Choroid plexus epithelial cell (primary cell): ENCODE results near the gene GRAMD1A.

Source experiments
- DNase-seq: peaks from one replicate; pipeline ENCODE4 v3.0.0-alpha.2; 2010; ENCODE audit warnings: low read depth
- H3K4me3 ChIP-seq: 2 replicates; pipeline ENCODE4 v1.5.1; 2011; ENCODE audit warnings: low read depth, mild to moderate bottlenecking, control low read depth, low read length, moderate library complexity
- TF ChIP-seq, protein P1 (sequence below): conservative IDR thresholded peaks from 2 replicates; pipeline ENCODE4 v1.5.1; 2011; ENCODE audit warnings: low read depth, mild to moderate bottlenecking, control low read depth, inconsistent platforms, low read length, moderate library complexity

GRAMD1A gene

DNA sequence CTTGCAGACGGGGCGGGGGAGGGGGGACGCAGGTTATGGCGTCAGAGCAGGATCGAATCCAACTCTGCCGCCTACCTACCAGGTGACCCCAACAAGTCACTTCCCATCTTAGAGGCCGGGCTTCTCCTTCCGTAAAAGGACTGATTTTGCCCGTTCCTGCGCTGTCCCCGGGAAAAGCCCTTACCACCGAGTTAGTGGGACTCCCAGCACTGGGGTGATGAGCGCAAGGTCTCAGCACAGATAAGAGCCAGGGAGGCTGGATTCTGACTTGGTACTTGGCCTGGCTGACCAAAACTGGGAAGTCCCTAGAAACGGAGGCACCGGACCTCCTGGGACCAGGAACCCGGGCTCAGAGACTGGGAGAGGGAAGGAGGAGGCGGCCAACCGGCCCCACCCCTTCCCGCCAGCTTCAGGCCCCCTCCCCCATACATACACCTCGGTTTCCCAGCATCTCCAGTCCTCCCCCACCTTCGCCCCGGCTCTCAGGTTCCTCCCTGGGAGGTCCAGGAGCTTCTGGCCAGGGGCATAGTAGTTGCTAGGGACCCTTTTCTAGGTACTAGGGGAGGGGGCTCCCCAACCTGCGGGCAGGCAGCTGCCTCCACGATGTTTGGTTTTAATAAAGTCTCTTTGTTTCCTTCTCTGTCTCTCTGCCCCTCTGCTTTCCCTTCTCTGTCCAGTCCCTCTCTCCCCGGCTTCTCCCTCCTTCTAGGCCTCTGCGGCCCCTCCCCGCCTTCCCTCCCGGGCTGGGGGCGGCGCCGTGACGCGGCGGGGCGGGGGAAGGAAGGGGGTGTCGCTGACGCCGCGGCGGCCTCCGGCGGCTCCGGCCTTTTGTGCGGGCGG is at the start of gene GRAMD1A:
Gene GRAMD1A (plus strand): TSS at position 826 of the 840 bp plus-strand sequence. CDS start 156 bp downstream, outside the sequence.
- peak; percentile 90 for DNase-seq
- TF ChIP-seq, protein P1, sequence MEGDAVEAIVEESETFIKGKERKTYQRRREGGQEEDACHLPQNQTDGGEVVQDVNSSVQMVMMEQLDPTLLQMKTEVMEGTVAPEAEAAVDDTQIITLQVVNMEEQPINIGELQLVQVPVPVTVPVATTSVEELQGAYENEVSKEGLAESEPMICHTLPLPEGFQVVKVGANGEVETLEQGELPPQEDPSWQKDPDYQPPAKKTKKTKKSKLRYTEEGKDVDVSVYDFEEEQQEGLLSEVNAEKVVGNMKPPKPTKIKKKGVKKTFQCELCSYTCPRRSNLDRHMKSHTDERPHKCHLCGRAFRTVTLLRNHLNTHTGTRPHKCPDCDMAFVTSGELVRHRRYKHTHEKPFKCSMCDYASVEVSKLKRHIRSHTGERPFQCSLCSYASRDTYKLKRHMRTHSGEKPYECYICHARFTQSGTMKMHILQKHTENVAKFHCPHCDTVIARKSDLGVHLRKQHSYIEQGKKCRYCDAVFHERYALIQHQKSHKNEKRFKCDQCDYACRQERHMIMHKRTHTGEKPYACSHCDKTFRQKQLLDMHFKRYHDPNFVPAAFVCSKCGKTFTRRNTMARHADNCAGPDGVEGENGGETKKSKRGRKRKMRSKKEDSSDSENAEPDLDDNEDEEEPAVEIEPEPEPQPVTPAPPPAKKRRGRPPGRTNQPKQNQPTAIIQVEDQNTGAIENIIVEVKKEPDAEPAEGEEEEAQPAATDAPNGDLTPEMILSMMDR, result no peak
- H3K4me3 ChIP-seq, result peak within 1 kb of the TSS; percentile 77

DNA sequence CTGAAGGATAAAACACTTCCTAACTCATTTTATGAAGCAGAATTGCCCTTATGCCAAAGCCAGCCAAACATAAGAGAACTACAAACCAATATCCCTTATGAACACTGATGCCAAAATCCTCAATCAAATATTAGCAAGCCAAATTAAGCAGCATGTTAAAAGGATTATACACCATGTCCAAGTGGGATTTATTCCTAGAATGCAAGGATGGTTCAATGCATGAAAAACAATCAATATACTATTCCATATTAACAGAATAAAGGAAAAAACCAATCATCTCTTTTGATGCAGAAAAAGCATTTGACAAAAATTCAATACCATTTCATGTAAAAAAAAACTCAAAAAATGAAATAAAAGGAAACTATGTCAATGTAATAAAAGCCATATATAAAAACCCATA is 47.0 kb upstream of the GRAMD1A start:
- TF ChIP-seq, protein P1, result no peak
- no peak for DNase-seq
- no peak overlapping the region for H3K4me3 ChIP-seq

DNA sequence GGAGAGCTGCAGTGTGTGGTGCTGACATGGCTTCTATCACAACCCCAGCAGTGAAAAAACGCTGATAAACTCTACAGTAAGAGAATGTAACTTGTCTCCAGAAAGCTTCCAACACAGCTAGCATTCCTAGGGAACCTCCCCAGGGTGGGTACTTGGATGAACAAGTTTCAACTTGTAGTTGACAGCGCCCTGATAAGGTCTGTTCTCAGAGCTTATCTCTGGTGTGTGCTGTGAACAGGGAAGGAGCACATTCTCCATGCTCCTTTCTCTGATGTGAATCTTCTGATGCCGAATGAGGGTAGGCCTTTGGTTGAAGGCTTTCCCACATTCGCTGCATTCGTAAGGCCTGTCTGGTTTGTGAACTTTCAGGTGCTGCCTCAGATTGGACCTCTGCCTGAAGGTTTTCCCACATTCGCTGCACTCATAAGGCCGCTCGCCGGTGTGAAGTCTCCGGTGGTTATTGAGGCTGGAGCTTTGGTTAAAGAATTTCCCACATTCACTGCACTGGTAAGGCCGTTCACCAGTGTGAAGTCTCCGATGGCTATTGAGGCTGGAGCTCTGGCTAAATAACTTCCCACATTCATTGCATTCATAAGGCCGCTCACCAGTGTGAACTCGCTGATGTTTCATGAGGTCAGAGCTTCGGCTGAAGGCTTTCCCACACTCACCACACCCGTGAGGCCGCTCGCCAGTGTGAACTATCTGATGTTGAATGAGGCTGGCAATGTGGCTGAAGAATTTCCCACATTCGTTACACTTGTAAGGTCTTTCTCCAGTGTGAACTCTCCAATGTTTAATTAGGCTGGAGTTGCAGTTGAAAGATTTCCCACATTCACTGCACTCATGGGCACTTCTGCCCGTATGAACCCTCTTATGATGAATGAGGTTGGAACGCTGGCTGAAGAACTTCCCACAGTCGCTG is 42.0 kb upstream of the GRAMD1A start:
- TF ChIP-seq, protein P1, result no peak
- no peak for DNase-seq
- H3K4me3 ChIP-seq, result no peak overlapping the region

DNA sequence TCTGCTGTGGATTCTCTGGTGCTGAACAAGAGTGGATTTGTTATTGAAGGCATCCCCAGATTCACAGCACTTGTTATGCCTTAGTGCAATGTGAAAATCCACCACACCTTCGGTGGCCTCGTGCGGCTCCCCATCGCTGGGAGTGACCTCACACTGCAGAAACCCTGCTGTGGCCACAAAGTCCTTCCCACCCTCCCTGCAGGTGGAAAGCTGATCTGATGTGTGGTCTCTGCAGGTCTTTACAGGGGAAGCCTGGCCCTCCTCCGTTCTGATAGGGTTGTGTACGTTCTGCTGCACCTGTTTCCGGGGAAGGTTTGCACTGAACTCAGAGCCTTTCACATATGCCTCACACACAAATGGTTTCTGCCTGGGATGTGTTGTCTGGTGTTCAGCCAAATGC is 41.1 kb upstream of the GRAMD1A start:
- DNase-seq, result no peak
- H3K4me3 ChIP-seq, result no peak overlapping the region
- TF ChIP-seq, protein P1, result no peak

DNA sequence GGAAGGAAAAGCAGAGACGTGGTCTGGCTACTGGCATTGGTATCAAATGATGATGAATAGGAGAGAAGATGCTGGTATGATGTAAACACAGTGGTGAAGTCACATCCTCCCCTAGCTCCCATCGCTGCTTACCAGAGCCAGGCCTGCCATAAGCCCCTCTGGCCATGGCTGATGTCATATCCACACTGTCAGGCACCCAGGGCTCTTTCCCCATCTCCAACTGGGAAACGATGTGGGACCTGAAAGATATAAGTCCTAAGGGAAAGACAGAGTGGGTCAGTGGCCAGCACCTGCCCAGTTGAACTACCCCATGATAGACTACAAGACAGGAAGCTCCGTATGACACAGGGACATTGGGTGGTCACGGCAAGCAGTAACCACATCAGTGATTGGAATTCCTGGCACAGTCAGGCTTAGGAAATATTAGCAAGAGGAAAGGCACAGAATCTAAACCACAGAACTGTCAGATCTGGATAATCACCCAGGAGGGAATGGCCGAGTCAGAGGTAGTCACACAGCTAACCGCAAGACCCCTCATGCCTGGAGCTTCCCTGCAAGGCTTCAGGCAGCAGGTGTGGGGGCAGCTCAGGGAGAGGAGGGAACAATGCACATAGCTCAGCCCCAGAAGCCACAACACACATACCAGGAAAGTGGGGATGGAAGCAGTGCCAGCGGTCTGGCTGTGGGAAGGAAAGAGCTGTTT is 39.9 kb upstream of the GRAMD1A start:
- peak; percentile 51 for DNase-seq
- H3K4me3 ChIP-seq, result no peak overlapping the region
- TF ChIP-seq, protein P1, result no peak

DNA sequence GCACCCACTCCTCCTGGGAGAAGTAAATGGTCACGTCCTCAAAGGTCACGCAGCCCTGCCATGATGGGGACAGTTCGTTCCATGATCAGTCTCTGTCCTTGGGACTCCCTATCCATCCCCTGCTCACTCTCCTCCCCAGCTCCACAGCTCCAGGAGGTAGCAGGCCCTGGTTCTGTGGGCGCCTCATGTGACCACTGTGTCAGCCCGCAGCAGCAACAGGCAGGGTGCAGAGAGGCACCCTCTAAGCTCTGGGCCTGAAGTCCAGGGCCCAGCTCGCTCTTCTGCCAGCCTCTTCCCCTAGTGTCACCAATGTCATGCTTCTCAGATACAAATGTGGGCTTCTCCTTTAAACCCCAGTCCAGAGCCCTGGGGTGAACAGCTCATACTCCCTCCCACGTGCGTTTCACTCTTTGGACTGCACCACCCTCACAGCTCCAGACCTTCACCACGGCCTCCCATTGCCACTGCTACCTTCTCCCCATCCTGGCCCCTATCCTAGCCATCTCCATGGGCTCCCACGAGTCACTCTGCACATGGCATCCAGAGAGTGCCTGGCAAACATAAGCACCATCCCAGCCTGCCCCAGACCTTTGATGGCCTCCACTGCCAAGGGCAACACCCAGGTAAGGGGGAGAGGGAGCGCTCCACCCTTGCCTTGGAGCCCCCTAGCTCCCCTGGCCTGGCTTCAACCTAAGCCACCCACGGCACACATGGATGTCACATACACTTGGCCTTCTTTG is 39.0 kb upstream of the GRAMD1A start:
- no peak overlapping the region for H3K4me3 ChIP-seq
- DNase-seq, result no peak
- TF ChIP-seq, protein P1, result no peak
